Measurements from ENCODE around the gene DHRS9.

DHRS9 gene

DNA sequence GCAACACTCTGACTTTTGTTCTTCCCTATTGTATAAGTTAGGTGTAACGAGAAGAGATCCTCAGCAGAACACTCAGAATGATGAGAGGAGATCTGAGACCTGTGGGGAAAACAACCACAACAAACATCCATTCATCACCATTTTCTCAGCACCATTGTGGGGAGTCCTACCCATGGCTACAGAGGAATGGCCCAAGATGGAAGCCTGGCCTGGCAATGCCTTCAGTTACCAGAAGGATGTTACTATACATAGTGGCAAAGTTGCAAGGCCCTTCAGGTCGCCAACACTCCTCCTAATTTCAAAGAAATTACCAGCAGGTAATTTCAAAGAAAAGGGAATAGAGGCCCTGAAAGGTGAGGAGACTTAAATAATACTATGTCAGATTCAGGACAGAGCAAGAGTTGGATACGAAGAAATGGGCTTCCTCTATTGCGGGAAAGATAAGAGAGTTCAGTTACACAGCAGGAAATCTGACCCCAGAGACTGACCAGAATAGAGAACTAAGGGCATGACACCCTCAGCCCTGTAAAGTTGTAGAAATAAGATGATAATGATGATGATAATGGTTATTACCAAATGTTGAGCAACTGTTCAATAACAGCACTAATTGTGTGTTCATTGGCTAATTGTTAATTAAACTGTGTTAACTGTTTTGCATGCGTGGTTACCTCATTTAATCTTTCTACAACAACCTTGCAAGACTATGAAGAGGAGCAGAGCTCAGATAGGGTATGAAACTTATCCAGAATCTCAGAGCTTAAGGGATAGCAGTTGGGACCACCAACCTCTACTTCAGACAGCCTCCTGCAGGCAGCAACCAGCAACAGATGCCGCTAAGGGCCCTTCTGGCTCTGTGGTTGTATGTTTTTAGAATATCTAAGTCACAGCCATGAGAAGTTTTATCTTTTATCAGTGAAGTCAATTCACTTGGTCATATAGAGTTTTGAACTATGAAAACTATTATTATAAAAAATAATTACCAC, 37.5 kb downstream of the DHRS9 start:
- no peaks in the 10 kb centered on the region for H3K36me3 Mint-ChIP-seq (ENCODE audit: low read depth)
- H3K27me3 Mint-ChIP-seq (ENCODE audit: low read depth) = peaks cover 33% of the 10 kb centered on the region
- no peak overlapping the region for H3K4me3 Mint-ChIP-seq
- no peak for TF ChIP-seq CTCF (IDR thresholded peaks at IDR 0.05; ENCODE audit: unreplicated experiment in 3 of 3)
- peaks cover 14% of the 10 kb centered on the region for H3K4me1 Mint-ChIP-seq
- H3K9me3 Mint-ChIP-seq = no peaks in the 10 kb centered on the region
- no peak overlapping the region for H3K27ac Mint-ChIP-seq

DNA sequence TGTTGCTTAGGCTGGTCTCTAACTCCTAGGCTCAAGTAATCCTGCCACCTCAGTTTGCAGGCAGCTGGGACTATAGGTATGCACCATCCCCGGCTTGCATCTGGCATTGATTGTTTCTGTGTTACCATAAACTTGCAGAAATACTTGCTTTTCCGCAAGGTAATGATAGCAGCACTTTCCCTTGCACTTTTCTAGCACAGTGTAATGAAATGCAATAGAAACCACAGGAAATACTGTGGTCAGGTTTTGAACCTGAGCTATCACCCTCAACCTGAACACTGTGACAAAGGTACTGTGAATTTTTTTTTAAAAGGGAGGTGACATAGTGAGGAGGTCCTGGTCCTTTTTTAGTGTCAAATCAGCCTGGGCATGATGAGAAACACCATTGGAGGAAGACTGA, 38.3 kb downstream of the DHRS9 start:
- no peak overlapping the region for H3K27ac Mint-ChIP-seq
- no peaks in the 10 kb centered on the region for H3K36me3 Mint-ChIP-seq (ENCODE audit: low read depth)
- peaks cover 15% of the 10 kb centered on the region for H3K4me1 Mint-ChIP-seq
- H3K9me3 Mint-ChIP-seq = no peaks in the 10 kb centered on the region
- peaks cover 34% of the 10 kb centered on the region for H3K27me3 Mint-ChIP-seq (ENCODE audit: low read depth)
- no peak overlapping the region for H3K4me3 Mint-ChIP-seq
- TF ChIP-seq CTCF (IDR thresholded peaks at IDR 0.05; ENCODE audit: unreplicated experiment in 3 of 3) = no peak

DNA sequence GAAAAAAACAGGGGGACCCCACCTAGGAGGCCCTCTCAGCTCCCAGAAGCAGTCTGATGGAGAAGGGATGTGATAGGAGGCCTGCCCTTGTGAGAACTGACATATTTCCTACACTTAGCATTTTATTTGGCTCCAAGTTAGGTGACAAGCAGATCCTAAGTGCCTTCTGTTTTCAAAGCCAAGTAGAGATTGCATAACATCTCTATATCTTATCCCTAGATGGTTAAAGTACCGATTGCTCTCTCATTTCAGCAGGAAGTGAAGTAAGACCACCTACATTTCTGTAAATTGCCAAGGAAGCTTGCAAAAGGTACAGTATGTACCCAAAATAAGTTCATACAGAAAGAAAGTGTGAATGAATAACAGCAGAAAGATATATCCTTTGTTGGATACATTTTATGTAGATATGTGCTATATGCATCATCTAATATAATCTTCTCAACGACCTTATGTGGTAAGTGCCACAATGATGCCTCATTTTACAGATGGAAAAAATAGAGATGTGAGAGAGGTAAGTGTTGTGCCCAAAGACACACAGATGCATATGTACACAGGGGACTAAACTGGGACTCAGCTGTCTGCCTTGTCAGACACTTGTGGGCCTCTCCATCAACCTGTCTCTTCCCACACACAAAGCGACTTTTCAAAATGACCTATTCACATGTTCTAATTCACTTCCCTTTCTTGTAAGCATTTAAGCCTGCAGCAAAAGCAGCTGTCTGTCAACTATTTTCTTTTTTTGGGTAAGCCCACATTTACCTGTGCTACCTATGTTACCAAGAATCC, 38.9 kb downstream of the DHRS9 start:
- Mint-ChIP-seq H3K36me3 (ENCODE audit: low read depth) (no peaks in the 10 kb centered on the region), H3K4me1 (peaks cover 15% of the 10 kb centered on the region), H3K4me3 (no peak overlapping the region), H3K9me3 (no peaks in the 10 kb centered on the region), H3K27me3 (ENCODE audit: low read depth) (peaks cover 34% of the 10 kb centered on the region), H3K27ac (no peak overlapping the region)
- no peak for TF ChIP-seq CTCF (IDR thresholded peaks at IDR 0.05; ENCODE audit: unreplicated experiment in 3 of 3)

GRCh38 chr2:169109502-169110409, 40.4 kb downstream of the DHRS9 start:
- Mint-ChIP-seq H3K27me3 (ENCODE audit: low read depth) (peaks cover 34% of the 10 kb centered on the region), H3K36me3 (ENCODE audit: low read depth) (no peaks in the 10 kb centered on the region), H3K9me3 (no peaks in the 10 kb centered on the region), H3K4me3 (no peak overlapping the region), H3K27ac (no peak overlapping the region), H3K4me1 (peaks cover 15% of the 10 kb centered on the region)
- peak; percentile 87 to 92 (median 90) for TF ChIP-seq CTCF (IDR thresholded peaks at IDR 0.05; ENCODE audit: unreplicated experiment in 3 of 3)

GRCh38 chr2:169110419-169110818, 41.1 kb downstream of the DHRS9 start:
- H3K36me3 Mint-ChIP-seq (ENCODE audit: low read depth) = no peaks in the 10 kb centered on the region
- peaks cover 34% of the 10 kb centered on the region for H3K27me3 Mint-ChIP-seq (ENCODE audit: low read depth)
- H3K9me3 Mint-ChIP-seq = no peaks in the 10 kb centered on the region
- TF ChIP-seq CTCF (IDR thresholded peaks at IDR 0.05; ENCODE audit: unreplicated experiment in 3 of 3) = no peak
- peaks cover 15% of the 10 kb centered on the region for H3K4me1 Mint-ChIP-seq
- no peak overlapping the region for H3K4me3 Mint-ChIP-seq
- no peak overlapping the region for H3K27ac Mint-ChIP-seq

All from nephron (organoid).